Endothelial cell (in vitro differentiated cells): Measurements from ENCODE around the gene PADI1. TPM values are rescaled to one million over a fixed set of nuclear protein-coding genes. Genes with fewer than 3 reads are reported as not detected.
A peak's percentile ranks its signal among the peaks of the same experiment; 100 is the strongest.

Source experiments
- DNase-seq: peaks from one replicate; pipeline ENCODE4 v3.0.0; 2021; ENCODE audit warnings: low spot score
- H3K27ac Mint-ChIP-seq: one replicate; pipeline ENCODE4 v1.8.0; 2021; ENCODE audit warnings: mixed read lengths, inconsistent platforms; ENCODE audit not compliant: unreplicated experiment
- H3K27me3 Mint-ChIP-seq: one replicate; pipeline ENCODE4 v1.8.0; 2021; ENCODE audit warnings: mild to moderate bottlenecking, moderate library complexity, mixed read lengths, inconsistent platforms; ENCODE audit not compliant: unreplicated experiment
- H3K36me3 Mint-ChIP-seq: one replicate; pipeline ENCODE4 v1.8.0; 2021; ENCODE audit warnings: mild to moderate bottlenecking, low read depth, mixed read lengths, inconsistent platforms; ENCODE audit not compliant: unreplicated experiment
- H3K4me1 Mint-ChIP-seq: one replicate; pipeline ENCODE4 v1.8.0; 2021; ENCODE audit warnings: mild to moderate bottlenecking, mixed read lengths, inconsistent platforms; ENCODE audit not compliant: unreplicated experiment
- H3K4me3 Mint-ChIP-seq: one replicate; pipeline ENCODE4 v1.8.0; 2021; ENCODE audit warnings: mild to moderate bottlenecking, mixed read lengths, inconsistent platforms; ENCODE audit not compliant: unreplicated experiment
- H3K9me3 Mint-ChIP-seq: one replicate; pipeline ENCODE4 v1.8.0; 2021; ENCODE audit warnings: mixed read lengths, inconsistent platforms; ENCODE audit not compliant: unreplicated experiment
- CTCF ChIP-seq: fragments of 200-600 bp; sonication (generic); IDR thresholded peaks from one replicate; pipeline ENCODE4 v1.5.0; 2021; ENCODE audit warnings: antibody characterized with exemption; ENCODE audit not compliant: unreplicated experiment
- total RNA-seq: library from RNA; stranded (reverse); fragmentation: NEBNext Ultra II Directional; extraction: Animal tissue kit (Norgen Biotek cat#: 25700); gene quantifications from one replicate; pipeline ENCODE4 v1.2.1, GENCODE V29; 2021; ENCODE audit not compliant: unreplicated experiment

Gene PADI1
- total RNA-seq, 1 donor from 2014 or later, result 0.08 TPM

GRCh38 chr1:17207540-17207939 is 2.6 kb downstream of the PADI1 start:
- Mint-ChIP-seq H3K4me1 (no peaks in the 10 kb centered on the region), H3K9me3 (no peaks in the 10 kb centered on the region), H3K36me3 (no peaks in the 10 kb centered on the region), H3K27ac (no peak overlapping the region), H3K27me3 (peaks cover 3% of the 10 kb centered on the region), H3K4me3 (no peak overlapping the region)
- no peak for DNase-seq
- TF ChIP-seq CTCF, result no peak

- TF ChIP-seq CTCF, result no peak
- Mint-ChIP-seq H3K27me3 (peaks cover 3% of the 10 kb centered on the region), H3K36me3 (no peaks in the 10 kb centered on the region), H3K27ac (no peak overlapping the region), H3K9me3 (no peaks in the 10 kb centered on the region), H3K4me3 (no peak overlapping the region), H3K4me1 (peaks cover 4% of the 10 kb centered on the region)
- no peak for DNase-seq
Observed at GRCh38 chr1:17207966-17208418, 3.1 kb downstream of the PADI1 start.

GRCh38 chr1:17208546-17208945 is 3.6 kb downstream of the PADI1 start:
- H3K27ac Mint-ChIP-seq, result no peak overlapping the region
- TF ChIP-seq CTCF, result no peak

GRCh38 chr1:17209430-17209829 is 4.5 kb downstream of the PADI1 start:
- Mint-ChIP-seq H3K27me3 (peaks cover 5% of the 10 kb centered on the region), H3K36me3 (no peaks in the 10 kb centered on the region), H3K9me3 (no peaks in the 10 kb centered on the region), H3K27ac (no peak overlapping the region), H3K4me3 (peak overlapping the region; percentile 26), H3K4me1 (peaks cover 6% of the 10 kb centered on the region)
- no peak for DNase-seq
- no peak for TF ChIP-seq CTCF

More at GRCh38 chr1:17208546-17208945, 3.6 kb downstream of the PADI1 start:
- Mint-ChIP-seq H3K4me1 (peaks cover 6% of the 10 kb centered on the region), H3K4me3 (no peak overlapping the region), H3K27me3 (peaks cover 3% of the 10 kb centered on the region), H3K36me3 (no peaks in the 10 kb centered on the region), H3K9me3 (no peaks in the 10 kb centered on the region)
- no peak for DNase-seq

- H3K27ac Mint-ChIP-seq, result no peak overlapping the region
- TF ChIP-seq CTCF, result no peak
- H3K4me1 Mint-ChIP-seq, result peaks cover 6% of the 10 kb centered on the region
Observed at GRCh38 chr1:17210176-17210575, 5.2 kb downstream of the PADI1 start.

More at GRCh38 chr1:17210176-17210575, 5.2 kb downstream of the PADI1 start:
- no peaks in the 10 kb centered on the region for H3K36me3 Mint-ChIP-seq
- H3K9me3 Mint-ChIP-seq, result no peaks in the 10 kb centered on the region
- peaks cover 5% of the 10 kb centered on the region for H3K27me3 Mint-ChIP-seq
- H3K4me3 Mint-ChIP-seq, result no peak overlapping the region
- DNase-seq, result no peak
